Astrocyte of the cerebellum (primary cell): Measurements from ENCODE around the gene HSPA9.
"Not testable (repeated sequence)": the region's sequence is repeated elsewhere in the genome, so short reads cannot be mapped to it uniquely, and the experiment has no call there.

ENCODE experiments used
- DNase-seq: peaks from one replicate; pipeline ENCODE4 v3.0.0-alpha.2; 2011; ENCODE audit warnings: low read depth
- H3K4me3 ChIP-seq: 2 replicates; pipeline ENCODE4 v1.5.1; 2011; ENCODE audit warnings: mild to moderate bottlenecking, low read depth, low read length, moderate library complexity
- CTCF ChIP-seq: IDR thresholded peaks from 2 replicates; pipeline ENCODE4 v1.5.1; 2012; ENCODE audit warnings: low read length, low read depth, moderate library complexity, mild to moderate bottlenecking; ENCODE audit errors: missing control alignments
- in situ Hi-C: cut with HindIII; loops from 2 replicates; pipeline ENCODE4 v1.10.0; 2017; ENCODE audit warnings: low sequenced_read_pairs

Gene HSPA9

GRCh38 chr5:138508958-138509357 is 66.2 kb downstream of the HSPA9 start:
- no peak for DNase-seq
- TF ChIP-seq CTCF: no peak
- in situ Hi-C loops: no loop called here
- no peak overlapping the region for H3K4me3 ChIP-seq

- in situ Hi-C loops, H3K4me3 ChIP-seq, DNase-seq: not testable (repeated sequence)
These were observed 67.7 kb downstream of the HSPA9 start for GRCh38 chr5:138507485-138507884.

GRCh38 chr5:138506370-138507306 is 68.6 kb downstream of the HSPA9 start:
- no peak overlapping the region for H3K4me3 ChIP-seq
- in situ Hi-C loops: no loop called here
- no peak for DNase-seq
- TF ChIP-seq CTCF: no peak

GRCh38 chr5:138504799-138505198 is 70.4 kb downstream of the HSPA9 start:
- DNase-seq: no peak
- in situ Hi-C loops: no loop called here
- TF ChIP-seq CTCF: no peak
- no peak overlapping the region for H3K4me3 ChIP-seq
